HG03139 (cell line): ENCODE measurements around the gene MDGA2.

Experiments
- ATAC-seq: cut with Tn5 transposase; IDR thresholded peaks from one replicate; pipeline ENCODE4 v1.9.1; 2021; ENCODE audit not compliant: unreplicated experiment

MDGA2 gene

DNA sequence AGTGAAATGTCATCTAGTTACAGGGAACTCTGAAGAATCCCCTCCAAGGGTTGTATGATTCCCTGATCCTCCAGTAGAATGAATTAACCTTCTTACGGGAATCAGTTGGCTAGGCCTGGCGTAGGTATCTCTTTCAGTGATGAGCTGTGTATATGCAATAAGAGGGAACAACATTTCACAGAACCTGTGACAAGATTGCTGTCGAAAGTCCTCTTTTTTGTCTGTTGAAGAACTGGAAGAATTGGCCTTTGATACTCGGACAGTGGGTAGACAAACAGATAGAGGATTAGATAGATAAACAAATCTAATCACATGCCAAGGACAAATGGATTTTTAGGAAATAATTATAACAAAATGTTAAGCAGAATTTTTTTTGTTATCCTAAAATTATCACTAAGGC is 184.6 kb downstream of the MDGA2 start:
- no peak for ATAC-seq

DNA sequence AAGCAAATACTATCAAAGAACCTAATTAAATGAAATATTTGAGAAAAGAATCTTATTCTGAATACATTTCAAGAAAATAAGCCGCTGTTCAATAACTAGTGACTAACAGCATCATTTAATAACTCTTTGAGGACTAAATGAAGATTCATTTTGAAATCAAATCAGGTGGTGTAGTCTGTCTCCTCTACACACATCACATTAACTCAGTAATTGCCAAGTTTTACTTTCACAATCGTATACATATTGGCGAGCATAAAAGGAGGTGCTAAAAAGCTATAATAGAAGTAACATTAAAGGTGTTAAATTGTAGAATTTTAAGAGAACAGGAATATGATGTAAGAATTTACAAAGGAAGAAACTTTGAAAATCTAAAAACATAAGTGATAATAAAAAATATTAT is 185.1 kb downstream of the MDGA2 start:
- no peak for ATAC-seq

DNA sequence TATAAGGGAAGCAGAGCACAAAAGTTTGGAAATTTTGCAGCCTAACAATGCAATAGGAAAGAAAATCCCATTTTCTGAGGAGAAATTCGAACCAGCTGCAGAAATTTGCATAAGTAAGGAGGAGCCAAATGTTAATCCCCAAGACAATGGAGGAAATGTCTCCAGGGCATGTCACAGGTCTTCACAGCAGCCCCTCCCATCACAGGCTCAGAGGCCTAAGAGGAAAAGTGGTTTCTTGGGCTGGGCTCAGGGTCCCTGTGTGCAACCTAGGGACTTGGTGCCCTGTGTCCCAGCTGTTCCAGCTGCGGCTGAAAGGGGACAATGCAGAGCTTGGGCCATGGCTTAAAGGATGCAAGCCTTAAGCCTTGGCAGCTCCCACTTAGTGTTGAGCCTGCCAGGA is 190.0 kb downstream of the MDGA2 start:
- no peak for ATAC-seq

DNA sequence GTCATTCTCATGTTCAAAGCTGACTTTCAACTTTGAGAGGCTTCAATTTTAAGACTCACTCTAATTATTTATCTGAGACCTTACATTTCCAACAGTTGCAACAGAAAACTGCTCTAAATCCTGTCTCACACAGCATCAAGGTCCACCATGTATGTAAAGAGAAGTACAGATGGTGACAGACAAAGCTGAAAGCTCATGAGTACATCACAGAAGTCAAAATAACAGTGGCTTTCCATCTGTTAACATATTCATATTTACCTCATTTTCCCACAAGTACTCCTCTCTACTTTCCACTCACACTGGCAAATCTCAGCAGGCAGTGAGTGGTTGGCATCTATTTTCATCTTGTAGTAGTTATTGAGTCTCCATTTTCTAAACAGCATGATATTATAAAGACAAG is 192.0 kb downstream of the MDGA2 start:
- no peak for ATAC-seq

DNA sequence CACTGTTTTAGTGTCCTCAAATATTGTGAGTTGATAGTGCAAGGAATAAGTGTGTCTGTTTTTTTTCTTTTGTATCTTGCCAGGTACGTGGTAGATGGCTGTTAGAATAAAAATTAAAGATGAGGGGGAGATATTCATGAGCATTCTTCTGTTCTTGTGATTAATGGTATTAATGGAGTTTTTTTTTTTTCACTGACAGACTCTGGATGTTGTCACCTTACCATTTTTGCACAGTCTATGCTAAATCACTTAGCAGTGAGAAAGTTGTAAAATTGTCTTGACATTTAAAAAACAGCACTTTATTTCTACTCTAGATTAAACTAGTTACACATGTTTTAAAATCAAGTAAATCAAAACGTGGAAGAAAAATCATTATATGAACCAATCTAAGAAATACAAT is 204.3 kb downstream of the MDGA2 start:
- ATAC-seq, result no peak

DNA sequence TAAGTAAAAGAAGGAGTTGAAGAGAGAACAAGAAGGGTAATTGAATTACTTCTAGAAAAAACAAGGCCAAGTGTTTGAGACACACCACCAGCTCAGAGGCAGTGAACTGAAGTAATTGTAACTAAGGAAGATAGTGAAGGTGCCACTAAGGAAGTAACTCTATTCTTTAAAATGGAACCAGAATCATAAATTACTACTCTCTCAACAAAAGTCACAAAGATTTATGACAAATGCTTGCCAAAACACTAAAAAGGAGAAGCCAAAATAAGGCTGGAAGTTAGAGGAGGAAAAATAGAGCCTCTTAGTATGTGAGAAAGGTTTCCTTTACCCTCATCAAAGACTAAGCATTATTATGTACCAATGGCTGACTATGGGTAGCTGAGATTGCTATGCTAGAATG is 208.5 kb downstream of the MDGA2 start:
- ATAC-seq, result no peak

DNA sequence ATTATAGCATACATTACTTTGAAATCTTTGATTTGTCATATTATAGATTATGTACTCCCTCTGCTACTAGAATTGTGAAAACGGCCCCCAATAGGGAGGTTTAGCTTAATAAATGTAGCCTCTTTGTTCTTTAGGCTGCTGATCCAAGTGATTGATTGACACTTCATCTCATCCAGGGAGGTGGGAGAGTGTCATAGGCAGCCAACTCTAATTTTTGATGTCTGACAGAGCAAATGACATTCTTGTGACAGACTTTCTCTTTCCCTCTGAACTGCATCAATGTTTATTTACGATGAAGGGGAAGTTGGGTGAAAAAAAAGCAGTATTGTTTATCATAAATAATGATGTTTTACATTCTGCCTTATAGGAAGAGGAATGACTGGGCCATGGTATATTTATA is 221.4 kb downstream of the MDGA2 start:
- ATAC-seq, result no peak

DNA sequence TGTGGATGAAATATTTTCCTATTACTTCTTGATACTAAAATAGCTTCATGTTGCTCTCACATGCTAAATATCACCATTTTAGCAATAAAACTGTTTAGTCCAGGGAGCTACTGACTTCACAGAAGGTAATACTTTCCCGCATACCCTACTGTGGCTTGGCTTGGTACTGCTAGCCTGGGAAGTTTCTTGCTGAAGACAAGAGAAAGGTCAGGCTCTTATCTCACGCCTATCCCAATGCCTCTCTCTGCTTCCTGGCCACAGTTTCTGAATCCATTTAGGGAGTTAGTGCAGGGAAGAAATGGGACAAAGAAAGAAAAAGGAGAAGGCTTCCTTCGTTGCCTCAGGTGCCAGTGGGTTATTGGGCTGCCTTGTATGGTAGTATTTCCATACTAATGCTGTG is 228.3 kb downstream of the MDGA2 start:
- ATAC-seq, result no peak

DNA sequence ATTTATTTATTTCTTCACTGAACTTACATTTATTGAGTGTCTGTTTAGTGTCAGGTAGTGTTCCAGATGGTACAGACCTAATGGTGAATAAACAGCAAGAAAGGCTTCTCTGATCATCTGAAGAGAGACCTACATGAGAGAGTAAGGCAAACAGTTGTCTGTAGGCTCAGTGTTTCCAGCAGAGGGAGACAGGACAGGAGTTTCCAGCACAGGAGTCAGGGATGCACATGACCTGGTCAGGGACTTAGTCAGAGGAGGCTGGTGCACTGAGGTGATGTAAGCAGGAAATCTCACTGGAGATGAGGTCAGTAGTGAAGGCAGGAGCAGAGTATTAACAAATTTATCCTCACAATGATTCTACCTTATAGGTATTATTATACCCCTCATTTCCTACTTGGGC is 233.2 kb downstream of the MDGA2 start:
- no peak for ATAC-seq

DNA sequence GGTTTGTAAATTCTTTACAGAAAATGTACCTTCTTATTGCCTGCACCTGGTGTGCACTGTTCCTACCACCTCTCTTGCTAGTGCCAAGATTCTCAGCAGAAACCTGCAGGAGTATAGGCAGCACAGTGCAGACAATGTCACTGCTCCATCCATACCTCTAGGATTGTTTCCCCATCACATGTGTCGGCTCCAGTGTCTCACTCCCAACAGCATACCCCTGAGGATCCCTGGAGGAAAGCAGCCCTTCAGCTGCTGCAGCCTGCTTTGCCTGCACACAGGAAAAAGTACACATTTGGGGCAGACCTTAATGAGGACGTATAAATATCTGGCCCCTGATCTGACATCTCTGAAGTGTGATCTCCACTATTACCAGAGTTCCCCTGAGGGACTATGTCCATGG is 235.5 kb downstream of the MDGA2 start:
- no peak for ATAC-seq

DNA sequence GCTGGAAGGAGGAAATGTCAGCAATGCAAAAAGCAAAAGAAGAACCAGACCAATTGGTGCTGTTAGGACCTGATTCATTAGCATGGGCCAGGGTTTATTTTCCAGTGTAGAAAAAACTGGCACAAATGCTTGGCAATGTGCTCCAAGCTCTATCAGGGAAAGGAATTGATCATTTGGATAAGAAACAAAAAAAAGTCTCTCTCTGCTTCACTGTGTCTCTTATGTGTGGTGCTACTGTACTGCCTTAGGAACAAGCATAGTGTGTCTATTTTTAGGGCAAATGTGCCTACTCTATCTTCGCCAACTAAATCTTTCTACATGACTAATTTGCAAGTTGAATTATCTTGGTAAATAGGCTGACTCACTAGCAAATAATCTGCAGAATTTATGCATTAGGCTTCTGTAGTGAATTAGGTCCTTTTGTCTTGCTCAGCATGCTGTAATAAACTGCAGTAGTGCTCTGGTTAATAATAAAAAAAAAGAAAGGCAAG is 236.7 kb downstream of the MDGA2 start:
- ATAC-seq, result no peak

DNA sequence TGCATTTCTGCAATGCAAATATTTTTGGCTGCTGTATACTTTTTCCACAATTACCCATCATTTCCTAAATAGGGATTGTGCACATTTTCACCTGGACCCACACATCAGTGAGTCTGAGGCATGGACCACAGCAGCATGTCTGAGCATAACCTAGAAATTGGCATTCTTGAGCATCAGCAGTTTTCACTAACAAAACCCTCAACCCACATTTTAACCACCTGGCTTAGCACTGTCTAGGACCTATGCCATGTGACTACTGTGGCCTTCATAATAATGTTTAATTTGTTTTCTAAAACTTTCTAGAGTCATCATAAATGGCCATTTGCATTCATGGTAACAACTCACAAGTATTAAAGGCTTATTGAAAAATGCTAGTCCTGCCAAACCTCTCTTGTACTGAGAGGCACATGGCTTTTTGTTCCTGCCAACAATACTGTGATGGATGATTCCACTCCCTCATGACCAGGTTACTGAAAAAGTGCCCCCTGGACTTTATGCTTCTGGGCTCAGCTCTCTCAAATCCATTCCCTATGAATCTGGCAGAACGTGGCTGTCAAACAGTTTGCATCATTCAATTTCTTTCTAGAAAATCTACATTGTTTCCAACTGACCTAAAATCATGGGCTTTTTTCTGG is 240.0 kb downstream of the MDGA2 start:
- no peak for ATAC-seq

DNA sequence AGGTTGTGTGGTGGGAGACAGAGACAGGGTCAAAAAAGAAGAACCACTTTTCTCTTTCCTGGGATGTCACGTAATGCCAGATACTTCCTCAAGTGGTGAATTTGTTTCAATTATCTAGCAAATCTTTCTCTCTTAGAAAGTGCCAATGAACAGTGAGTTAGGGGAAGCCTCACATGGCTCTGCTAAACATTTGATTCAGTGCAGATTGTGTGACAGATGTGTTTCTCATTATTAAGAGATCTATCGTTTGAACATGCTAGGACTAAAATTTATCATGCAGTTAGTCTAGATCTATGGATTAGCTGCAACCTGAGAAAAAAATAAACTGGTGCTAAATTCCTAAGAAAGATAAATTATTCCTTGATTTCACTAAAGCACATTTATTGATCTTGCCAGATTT is 247.8 kb downstream of the MDGA2 start:
- no peak for ATAC-seq

DNA sequence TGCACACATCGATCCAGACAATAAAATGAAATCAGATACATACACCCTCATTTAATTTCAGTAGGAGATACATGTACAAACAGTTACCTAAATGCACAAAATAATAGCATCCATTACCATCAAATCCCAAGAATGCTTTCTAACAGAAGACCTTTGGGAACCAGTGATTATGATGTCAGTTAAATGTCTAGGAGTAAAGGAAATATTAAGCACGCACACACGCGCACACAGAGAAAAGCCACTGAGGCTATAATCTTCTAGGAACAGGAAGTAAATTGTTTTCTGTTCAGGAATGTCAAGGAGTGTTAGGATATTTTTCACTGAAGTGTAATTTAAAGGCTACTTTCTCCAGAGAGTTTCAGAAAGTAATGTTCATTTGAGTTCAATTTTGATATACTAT is 250.1 kb downstream of the MDGA2 start:
- ATAC-seq, result no peak

DNA sequence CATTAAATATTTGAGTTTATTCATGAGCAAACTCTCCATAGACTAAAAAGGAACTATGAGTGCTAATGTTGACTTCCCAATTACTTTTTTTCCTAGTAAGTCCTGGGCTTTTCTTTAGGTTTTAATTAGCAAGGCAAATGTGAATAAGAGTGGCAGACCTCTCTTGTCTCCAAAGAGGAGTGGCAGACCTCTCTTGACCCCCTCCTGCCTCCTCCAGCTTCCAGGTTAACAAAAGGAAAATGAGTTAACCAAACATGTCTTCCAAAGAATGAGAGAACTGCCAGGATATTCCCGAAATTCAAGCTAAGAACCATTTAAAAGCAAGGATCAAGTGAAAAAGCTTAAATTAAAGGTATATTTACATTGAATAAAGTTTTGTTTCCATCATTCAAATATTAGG is 253.2 kb downstream of the MDGA2 start:
- no peak for ATAC-seq

DNA sequence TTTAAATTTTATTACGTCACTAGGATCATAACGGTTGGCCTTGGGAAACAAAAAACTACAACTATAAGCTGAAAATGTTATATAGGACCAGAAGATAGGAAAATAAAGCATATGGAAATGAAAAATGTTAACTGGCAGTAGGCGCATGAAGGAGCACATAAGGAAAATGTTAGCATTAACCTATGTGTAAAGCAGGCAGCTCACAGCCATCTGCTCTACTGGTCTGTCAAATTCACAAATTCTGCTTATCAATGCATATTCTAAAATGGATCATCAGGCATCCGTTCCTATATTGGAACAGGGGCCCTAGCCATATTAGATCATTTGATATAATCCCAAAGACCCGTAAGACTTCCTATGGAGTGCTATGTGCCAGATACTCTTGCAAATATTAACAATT is 263.9 kb downstream of the MDGA2 start:
- ATAC-seq, result no peak

DNA sequence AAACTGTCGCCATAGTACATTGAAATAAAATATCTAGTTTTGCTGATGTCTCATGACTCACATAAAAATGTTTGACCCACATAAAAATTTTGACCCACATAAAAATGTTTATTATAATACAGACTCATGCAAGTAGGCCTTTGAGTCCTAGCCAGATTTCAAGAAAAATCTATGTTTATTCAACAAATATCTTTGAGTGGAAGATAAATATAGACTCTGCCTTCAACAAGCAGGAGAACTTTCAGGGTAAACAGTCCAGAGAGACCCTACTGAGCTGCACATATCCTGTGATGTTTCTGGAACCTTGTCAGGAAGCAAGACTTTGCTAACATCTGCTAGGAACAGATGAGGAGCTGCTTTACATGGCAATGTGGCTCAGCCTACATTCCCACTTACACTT is 283.1 kb downstream of the MDGA2 start:
- no peak for ATAC-seq

DNA sequence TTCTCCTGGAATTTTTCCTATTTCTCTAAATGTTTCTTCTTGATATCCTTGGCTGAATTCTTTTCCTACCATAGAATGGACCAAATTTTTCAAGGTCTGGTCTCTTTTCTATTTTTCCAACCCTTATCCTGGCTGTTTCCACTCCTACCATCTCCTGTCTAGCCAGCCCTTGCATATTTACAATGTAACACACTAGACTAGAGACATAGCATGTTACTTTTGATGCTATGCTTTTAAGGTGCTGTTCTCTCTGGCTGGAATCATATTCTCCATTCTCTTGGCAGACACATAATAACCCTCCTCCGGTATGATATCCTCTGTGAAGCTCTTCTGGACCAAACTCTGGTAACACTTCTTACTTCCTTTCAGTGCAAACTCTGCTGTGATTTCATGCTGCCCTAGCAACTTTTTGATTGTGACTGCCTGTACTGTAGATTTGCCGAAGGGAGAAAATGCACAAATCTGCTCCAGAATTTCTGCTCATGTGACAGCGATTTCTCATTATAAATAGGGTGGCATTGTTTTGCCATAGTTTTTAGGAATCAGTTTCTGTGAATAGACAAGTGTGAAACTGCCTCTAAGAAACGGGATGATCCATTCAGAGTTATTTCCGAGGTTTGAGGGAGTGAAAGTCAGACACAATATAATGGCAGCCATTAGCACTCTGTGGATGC is 284.4 kb downstream of the MDGA2 start:
- ATAC-seq, result no peak

DNA sequence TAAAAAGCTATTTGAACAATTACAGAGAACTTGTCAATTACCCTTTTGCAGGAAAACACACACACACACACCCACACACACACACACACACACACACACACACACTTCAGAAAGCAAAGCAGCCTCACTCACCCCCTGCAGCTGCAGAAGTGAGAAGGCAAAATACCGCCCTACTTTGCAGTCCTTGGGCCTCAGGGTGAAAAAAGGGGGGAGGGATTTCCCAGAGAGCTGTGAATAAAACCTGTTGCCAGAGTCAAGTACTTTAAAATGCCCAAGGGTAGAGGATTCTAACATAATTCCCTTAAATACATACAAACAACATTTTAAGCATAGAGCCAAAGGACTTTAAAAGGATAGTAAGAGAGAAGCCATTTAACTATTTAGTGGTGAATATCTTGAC is 285.9 kb downstream of the MDGA2 start:
- ATAC-seq, result no peak

DNA sequence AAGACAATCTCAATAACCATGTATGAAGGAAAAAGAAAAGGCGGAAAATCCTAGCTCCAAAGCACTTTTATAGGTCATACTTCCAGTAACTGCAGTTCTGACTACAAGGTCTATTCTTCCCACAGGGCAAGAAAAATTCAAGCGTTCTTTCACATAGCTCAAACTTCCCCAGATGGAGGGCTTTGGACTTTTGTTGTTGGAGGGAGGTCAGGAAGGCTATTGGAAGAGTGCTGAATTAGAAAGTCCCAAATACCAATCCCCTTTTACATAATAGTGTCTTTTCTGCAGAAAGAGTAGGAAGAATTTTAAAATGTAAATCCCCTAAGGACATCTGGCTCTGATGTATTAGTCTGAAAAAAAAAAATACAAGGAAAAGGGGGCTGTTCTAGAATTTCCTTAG is 309.4 kb downstream of the MDGA2 start:
- ATAC-seq, result no peak

DNA sequence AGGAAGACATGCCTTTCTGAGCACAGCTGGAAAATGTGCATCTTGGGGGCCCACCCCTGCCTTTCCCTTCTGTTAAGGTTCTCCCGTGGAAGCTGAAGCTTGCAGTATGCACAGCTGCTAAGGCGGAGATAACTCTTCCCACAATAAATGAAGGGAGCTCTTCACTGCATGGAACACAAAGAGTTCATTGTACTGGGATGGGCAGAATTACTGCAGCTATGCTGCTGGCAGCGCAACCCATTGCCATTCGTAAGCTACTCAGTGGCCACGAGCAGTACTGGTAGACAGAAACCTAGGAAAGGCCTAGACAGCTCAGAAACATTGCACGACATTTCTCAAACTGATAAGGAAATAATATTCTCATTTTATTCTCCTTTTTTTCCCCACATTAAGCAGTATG is 310.2 kb downstream of the MDGA2 start:
- no peak for ATAC-seq

DNA sequence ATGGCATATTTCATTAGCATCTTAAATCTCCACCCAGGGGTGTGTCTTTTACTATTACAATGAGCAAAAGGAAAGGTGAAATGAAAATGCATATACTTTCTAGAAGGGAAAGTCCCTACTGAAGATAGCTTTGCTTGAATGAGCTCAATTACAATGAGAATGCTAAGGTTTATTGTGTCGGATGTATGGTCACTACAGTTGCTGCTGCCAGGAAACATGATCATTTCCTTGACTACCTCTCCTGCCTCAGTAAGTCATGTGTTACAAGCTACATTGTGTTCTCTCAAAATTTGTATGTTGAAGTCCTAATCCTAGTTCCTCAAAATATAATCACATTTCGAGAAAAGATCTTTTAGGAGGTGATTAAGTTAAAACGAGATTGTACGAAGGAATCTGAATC is 322.2 kb downstream of the MDGA2 start:
- ATAC-seq, result no peak

DNA sequence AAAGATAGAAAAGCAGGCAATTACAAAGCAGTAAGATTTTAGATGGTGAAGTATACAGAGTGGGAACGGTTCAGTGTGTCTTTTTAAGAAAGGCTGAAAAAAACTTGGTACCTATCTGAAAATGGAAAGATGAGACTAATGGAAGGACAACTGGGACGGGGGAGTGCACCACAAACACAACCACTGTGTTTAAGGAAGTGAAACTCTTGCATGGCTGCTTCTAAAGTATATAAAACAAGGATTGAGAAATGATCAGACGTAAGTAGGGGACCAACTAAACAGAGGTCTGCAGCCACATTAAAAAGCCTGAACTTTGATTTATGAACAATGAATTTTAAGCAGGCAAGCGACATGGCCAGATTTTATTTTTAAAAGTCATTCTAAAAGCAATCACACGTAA is 328.6 kb downstream of the MDGA2 start:
- no peak for ATAC-seq
